ENCODE results near the gene TRIP13.
A peak's percentile ranks its signal among the peaks of the same experiment; 100 is the strongest.
"Not testable (repeated sequence)": the region's sequence is repeated elsewhere in the genome, so short reads cannot be mapped to it uniquely, and the experiment has no call there.

The TRIP13 gene

DNA sequence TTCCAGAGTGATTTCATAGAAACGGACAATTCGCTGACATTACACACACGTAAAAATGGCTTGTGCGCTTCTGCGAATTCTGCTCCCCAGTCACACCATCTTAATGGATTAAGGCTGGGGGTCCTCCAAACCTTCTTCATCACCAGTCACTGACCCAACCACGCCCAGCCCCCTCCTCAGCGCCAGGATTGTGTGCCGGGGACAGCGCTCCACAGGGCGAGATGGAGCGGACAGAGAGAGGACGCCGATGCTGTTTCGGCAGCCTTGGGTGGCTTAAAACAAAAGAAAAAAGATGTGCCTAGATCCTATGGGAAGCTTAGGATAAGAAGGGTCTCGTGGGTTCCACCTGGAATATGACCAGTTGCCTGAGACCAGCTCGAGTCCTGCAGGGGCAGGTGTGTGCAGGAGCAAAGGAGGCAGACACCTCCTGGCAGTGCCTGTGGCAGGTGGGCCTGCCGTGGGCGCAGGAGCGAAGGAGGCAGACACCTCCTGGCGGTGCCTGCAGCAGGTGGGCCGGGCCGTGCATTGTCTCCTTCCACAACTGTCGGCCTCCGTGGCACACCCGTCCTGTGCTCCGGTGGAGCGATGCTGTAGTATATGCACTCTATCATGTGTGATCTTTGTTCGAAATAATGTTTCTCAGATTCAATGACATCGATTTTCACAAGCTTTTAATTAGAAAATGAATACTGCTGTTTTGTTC is 20.9 kb upstream of the TRIP13 start:
- no peak for DNase-seq

DNA sequence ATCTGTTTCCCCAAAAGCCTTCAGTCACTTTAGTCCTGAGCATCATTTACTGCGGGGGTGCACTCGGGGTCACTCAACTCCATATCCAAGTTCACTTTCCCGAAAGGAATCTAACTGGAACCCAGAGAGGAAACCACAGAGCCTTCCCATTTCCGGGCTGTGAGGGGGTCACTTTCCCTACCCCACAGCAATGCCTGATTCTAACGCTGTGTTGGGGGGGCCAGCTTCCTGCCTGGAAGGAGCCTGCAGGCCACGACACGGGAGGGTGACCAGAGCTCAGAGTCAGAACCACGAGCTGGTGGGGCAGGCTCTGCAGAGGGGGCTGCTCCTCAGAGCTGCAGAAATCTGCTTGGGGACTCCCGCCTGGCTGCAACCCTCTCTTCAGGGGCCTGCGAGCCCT is 20.4 kb upstream of the TRIP13 start:
- no peak for DNase-seq

DNA sequence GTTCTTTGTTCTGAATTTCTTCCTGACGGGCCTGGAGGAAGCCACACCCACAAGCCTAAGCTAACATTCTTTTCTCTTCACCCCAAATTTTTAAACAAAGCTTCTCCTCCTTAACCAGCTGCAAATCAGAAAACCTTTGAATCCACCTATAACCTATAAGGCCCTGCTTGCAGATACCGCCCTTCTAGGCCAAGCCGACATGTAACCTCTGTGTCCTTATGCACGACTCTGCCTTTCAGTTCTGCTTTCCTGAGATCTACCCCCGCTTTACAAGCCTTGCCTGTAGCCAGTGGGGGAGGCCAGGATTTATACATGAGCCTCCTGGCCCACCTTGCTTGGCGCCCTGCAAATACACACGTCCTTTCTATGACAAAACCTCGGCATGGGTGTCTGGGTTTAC is 19.4 kb upstream of the TRIP13 start:
- DNase-seq: no peak

DNA sequence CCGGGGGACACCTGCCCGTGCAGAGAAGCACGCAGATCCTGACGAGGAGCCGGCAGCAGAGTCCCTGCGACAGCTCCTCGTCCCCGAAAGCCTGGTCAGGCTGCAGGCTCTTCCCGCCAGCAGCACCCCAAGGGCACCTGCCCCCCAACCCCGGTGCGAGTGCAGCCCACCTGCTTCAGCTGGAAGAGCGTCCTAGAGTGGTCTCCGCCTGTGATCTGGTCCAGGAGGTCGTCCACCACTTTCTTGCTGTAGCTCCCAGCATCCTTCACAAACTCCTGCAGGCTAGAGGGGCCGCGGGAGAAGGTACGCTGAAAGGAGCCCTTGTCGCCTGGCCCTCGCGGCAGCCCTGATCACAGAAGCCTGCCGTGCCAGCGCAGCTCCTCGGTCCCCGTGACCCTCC is 16.8 kb upstream of the TRIP13 start:
- DNase-seq: no peak

- DNase-seq: no peak
Measured at GRCh38 chr5:876398-877365, 16.0 kb upstream of the TRIP13 start.

- no peak for DNase-seq
Measured at GRCh38 chr5:878125-878524, 14.6 kb upstream of the TRIP13 start.

GRCh38 chr5:878677-879076 is 14.0 kb upstream of the TRIP13 start:
- DNase-seq: not testable (repeated sequence)

DNA sequence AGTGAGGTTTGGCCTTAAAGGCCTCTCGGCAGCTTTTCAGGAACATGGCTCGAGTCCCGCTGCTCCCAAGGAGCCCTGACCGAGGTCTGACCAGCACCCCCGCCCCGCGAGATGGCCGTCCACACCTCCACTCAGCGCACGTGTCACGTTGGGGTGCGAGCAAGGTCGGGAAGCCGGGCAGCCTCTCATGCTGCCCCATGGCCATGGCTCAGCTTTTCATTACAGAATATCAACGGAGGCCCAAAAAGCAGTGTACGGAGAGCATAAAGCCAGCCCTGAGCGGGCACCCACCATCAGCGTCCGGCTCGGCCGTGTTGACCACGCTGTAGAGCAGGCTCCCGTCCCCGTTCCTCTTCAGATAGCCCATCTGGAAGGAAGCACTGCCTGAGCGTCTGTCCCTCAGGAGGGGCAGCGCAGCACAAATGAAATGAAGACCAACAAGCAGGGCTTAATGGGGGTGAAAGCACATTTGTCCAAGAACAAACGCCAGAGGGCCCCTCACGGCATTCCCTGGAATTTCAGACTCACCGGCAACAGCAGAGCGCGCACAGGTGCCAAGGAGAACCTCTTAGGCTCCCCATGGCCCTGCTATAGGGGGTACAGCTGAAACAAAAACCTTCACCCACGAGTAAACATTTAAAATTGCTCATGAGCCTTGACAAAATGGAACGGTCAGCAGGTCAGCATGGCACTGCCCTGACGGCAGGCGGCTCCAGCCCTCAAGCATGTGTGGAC is 11.7 kb upstream of the TRIP13 start:
- no peak for DNase-seq

DNA sequence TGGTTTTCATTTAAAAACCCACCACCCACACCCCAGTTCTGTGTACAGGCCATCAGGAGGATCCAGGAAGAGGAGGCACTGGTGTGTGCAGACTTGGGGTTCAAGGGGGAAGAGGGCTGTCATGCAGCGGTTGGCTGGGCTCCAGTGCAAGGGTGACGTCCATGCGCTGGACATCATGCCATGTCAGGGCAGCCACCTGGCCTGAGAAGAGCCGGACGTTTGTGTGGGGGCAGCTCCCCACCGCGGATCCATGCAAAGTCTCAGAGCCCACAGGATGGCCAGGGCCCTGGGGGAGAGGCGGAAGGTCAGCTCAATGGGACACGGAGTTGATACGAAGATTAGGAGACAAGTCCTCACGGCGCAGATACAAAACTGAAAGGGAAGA is 11.1 kb upstream of the TRIP13 start:
- no peak for DNase-seq

GRCh38 chr5:882253-883183 is 10.2 kb upstream of the TRIP13 start:
- DNase-seq: no peak

- DNase-seq: peak in 25 of 56 donors; percentile 11 to 60 (median 23)
Measured at GRCh38 chr5:883475-884181, 9.1 kb upstream of the TRIP13 start.

DNA sequence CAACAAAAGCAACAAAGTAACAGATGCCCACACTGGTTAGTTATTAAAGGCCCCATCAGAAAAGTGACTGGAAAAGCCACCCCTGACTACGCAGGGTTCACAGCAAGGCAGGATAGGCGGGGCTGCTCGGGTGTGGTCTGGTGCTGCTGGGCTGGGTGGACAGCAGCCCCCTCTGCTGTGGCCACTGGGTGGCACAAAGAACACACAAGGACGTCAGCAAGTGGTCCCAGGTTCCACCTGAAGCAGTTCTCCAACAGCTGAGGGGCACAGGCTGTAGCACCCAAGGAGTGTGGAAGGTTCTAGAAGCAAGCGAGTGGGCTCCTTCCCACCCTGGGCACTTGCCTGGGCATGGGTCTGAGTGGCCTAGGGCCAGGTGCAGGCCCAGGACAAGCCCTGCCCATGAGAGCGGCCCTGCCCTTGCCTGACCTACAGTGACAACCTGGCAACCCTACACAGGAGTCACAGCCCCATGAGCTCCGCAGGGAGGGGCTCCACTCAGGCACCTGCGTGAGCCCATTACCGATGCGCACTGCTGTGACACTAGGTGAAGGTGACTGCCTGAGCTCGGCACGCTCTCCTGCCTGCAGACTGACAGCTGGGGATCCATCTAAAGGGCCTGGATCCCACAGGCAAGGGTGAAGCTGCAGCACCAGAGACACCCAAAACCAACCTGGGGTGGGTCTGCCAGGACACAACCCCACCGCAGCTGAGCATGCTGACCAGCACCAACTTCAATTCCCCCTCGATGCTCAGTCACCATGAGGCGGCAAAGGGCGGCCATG is 8.1 kb upstream of the TRIP13 start:
- DNase-seq: no peak

DNA sequence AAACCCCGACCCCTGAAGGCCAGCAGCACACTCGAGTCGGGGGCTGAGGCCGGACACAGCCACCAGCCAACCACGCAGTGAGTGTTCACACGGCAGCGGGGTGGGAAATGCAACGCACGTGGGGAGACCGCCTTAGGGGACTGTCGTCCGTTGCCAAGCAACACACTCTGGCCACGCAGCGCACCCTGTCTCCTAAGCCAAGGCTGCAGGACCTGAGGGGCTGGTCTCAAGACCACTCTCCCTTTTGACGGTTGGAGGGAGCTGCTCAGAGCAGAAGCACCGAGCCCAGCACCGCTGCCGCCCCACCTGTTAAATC is 7.6 kb upstream of the TRIP13 start:
- DNase-seq: no peak

DNA sequence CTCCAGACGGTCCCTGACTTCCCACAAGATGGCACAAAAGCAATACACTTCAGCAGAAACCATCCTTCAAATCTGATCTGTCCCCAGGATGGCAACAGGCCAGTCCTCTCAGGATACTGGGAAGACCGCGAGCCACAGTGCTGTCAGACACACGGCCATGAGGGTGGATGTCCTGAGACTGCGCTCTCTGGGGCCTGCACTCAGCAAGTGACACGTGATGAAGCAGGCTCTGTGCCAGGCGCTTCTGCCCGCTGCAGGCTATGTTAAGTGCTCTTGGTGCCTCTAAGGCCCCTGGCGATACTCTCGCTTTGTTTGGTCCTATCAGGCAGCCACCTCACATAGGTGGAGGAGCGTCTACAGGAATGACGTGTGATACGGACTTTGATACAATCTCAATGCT is 7.2 kb upstream of the TRIP13 start:
- DNase-seq: peak in 30 of 56 donors; percentile 2 to 60 (median 27)

DNA sequence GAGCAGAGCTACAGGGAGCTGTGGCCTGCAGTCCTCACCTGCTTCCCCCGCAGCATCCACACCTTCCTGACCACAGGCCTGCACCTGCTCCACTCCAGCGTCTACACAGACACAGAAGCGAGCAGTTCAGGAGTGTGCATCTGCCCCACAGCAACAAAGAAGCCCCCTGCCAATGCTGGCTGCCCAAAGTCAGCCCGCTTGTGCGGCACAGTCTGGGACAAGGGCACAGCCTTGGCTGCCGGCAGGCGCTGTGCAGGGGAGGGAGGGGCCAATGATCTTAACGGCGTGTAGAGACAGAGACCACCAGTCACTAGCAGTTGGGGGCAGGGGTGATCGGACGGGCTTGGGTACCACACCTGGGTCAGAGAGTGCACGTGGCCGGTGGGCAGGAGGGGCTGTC is 6.6 kb upstream of the TRIP13 start:
- DNase-seq: no peak

DNA sequence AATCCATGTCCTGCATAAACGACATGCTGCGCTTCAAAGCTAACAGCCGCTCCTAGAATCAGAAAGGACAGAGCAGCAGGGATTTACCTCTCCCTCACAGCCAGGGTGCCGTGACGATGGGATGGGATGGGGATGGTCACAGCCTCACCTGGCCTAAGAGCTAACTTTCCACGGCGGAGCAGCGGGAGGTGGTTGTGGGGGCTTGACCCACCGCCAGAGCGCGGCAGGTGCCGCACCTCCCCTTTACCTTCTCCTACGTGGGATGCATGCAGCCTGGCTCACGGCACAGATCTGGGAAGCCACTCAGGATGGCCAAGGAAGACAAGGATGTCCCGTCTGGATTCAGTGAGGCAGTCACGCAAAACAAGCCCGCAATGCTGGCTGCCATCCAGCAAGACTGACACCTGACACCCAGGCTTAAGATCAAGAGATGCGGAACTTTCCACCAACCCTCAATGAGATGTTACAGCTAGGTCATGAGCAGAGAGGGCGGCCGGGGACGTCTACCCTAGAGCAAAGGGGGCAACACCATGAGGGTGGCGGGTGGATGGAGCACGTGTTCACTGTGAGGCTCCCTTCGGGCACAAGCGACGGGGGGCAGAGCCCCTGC is 5.9 kb upstream of the TRIP13 start:
- DNase-seq: no peak

DNA sequence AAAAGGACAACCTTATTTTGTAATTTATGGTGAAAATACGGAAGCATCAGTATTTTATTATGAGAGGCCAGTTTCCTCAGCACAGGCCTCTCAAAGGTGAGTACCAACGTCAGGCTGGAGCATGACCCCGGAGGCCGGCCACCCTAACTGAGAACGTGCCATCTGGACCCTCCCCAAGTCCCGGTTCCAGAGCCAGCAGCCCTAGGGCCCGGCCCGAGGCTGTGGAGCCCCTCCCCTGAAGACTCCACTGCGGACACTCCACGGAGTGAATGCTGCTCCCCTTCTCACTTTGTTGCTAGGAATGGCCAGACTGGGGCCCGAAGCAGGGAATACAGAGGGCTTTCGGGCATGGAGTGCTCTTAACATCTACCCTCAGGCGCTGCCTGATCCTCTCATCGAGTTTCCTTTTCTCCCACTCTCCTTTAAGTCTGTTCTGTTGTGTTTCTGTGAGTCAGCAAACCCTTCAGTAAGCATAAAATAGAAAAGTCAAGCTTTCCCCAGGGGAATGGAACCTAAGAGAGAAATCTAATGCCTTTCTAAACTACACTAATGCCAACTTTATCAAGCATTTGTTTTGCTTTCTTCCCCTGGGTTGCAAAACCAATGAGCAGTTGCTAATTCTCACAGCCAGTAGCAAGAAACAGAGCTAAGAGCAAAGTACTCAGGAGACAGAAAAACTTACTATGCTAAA is 4.6 kb upstream of the TRIP13 start:
- no peak for DNase-seq

GRCh38 chr5:888638-889035 is 4.0 kb upstream of the TRIP13 start:
- DNase-seq: no peak

Data from nucleus accumbens (tissue), 56 donors.